Mesenchymal stem cell (in vitro differentiated cells and primary cell): ENCODE data around the gene ANKRD26. TPM values are rescaled to one million over a fixed set of nuclear protein-coding genes. Genes with fewer than 3 reads are reported as not detected.

Experiments used
- small RNA-seq: library from polyadenylated mRNA; stranded (forward); fragments of <200 nt; extraction: miRNeasy Mini kit (QIAGEN cat#:217004); gene quantifications from one replicate; pipeline ENCODE3, GENCODE V24; 2013; ENCODE audit warnings: low read depth

ANKRD26 gene

Small RNAs within 50 kb of the gene (small RNA-seq; reads per million reads assigned to genes)
- not detected for gene RNU6-490P
